ENCODE results near the gene CHST12.

Gene CHST12

GRCh38 chr7:2437537-2438148 lies 34.2 kb downstream of the CHST12 start:
- no peak overlapping the region for H3K4me3 ChIP-seq (replicated peaks; ENCODE audit: low read depth, low read length)
- TF ChIP-seq CTCF (IDR thresholded peaks at IDR 0.05; ENCODE audit: low read length, missing control alignments): no peak
- DNase-seq (ENCODE audit: low read depth): no peak

GRCh38 chr7:2438186-2438585 lies 34.8 kb downstream of the CHST12 start:
- TF ChIP-seq CTCF (IDR thresholded peaks at IDR 0.05; ENCODE audit: low read length, missing control alignments): no peak
- no peak for DNase-seq (ENCODE audit: low read depth)
- H3K4me3 ChIP-seq (replicated peaks; ENCODE audit: low read depth, low read length): no peak overlapping the region

GRCh38 chr7:2438775-2439174 lies 35.4 kb downstream of the CHST12 start:
- H3K4me3 ChIP-seq (replicated peaks; ENCODE audit: low read depth, low read length): no peak overlapping the region
- no peak for DNase-seq (ENCODE audit: low read depth)
- TF ChIP-seq CTCF (IDR thresholded peaks at IDR 0.05; ENCODE audit: low read length, missing control alignments): no peak

GRCh38 chr7:2440608-2441245 lies 37.3 kb downstream of the CHST12 start:
- peak; percentile 7 for DNase-seq (ENCODE audit: low read depth)
- no peak overlapping the region for H3K4me3 ChIP-seq (replicated peaks; ENCODE audit: low read depth, low read length)
- TF ChIP-seq CTCF (IDR thresholded peaks at IDR 0.05; ENCODE audit: low read length, missing control alignments): no peak

- no peak overlapping the region for H3K4me3 ChIP-seq (replicated peaks; ENCODE audit: low read depth, low read length)
- TF ChIP-seq CTCF (IDR thresholded peaks at IDR 0.05; ENCODE audit: low read length, missing control alignments): no peak
- no peak for DNase-seq (ENCODE audit: low read depth)
Measured at GRCh38 chr7:2441430-2442058, 38.1 kb downstream of the CHST12 start.

GRCh38 chr7:2443491-2443890 lies 40.1 kb downstream of the CHST12 start:
- DNase-seq (ENCODE audit: low read depth): no peak
- H3K4me3 ChIP-seq (replicated peaks; ENCODE audit: low read depth, low read length): no peak overlapping the region
- no peak for TF ChIP-seq CTCF (IDR thresholded peaks at IDR 0.05; ENCODE audit: low read length, missing control alignments)

All from fibroblast of pulmonary artery (primary cell).